HuH-7 (cell line): ENCODE results near the gene RUSF1.
"Not testable (repeated sequence)": the region's sequence is repeated elsewhere in the genome, so short reads cannot be mapped to it uniquely, and the experiment has no call there.

ENCODE experiments used
- DNase-seq: peaks from one replicate; pipeline ENCODE4 v3.0.0; 2011; ENCODE audit warnings: low spot score

Gene RUSF1

DNA sequence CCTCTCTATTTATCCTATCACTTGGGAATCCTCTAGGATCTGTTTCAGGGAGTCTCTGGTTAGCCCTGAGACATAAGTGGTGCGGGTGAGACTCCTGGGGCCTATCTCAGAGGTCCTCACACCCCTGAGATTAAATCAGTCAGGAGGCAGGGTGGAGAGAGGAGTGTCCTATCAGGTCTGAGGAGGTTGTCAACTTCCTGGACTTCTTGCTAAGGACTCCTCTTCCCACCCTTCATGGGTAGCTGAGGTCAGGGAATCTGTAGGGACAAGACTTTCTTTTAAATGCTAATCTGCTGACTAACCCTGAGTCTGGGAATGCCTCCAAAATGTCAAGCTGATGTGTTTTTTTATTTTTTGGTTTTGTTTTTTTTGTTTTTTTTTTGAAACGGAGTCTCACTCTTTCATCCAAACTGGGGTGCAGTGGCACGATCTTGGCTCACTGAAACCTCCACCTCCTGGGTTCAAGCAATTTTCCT is 55.5 kb downstream of the RUSF1 start:
- no peak for DNase-seq

DNA sequence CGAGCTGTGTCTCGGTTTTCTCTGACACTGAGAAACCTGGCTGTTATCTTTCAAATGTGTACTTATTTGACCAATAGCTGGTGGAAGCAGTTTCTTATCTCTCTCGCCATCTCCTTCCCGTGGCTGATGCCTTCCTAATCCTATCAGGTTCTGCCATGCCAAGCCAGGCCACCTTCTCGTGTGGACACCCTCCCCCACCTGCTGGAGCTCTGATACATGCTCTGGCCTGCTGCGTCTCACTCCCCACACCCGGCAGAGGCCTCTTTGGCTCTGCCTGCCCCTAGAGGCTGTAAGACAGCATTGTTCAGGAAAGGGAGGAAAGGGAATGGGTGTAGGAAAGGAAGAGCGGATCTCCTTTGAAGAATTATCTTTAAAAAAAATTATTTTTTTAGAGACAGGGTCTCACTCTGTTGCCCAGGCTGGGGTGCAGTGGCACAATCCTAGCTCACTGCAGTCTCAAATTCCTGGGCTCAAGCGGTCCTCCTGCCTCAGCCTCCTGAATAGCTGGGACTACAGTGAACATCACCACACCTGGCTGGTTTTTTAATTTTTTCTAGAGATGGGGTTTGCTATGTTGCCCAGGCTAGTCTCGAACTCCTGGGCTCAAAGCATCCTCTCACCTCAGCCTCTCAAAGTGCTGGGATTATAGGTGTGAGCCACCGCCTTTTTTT is 56.4 kb downstream of the RUSF1 start:
- peak; percentile 69 for DNase-seq

GRCh38 chr16:31451201-31451600 is 57.0 kb downstream of the RUSF1 start:
- DNase-seq = no peak

- DNase-seq = not testable (repeated sequence)
Measured at GRCh38 chr16:31445931-31446330, 62.3 kb downstream of the RUSF1 start.

GRCh38 chr16:31441956-31442355 is 66.2 kb downstream of the RUSF1 start:
- DNase-seq = no peak

GRCh38 chr16:31440516-31441184 is 67.5 kb downstream of the RUSF1 start:
- DNase-seq = no peak

GRCh38 chr16:31439519-31439918 is 68.7 kb downstream of the RUSF1 start:
- no peak for DNase-seq
